PC-9 (cell line): ENCODE data around the gene SLC38A7. TPM values are rescaled to one million over a fixed set of nuclear protein-coding genes. Genes with fewer than 3 reads are reported as not detected.

Experiments
- BruUV-seq: library from RNA; stranded (reverse); fragments of 400-500 nt; replicated peaks from 2 replicates; lab custom pipeline; 2021; lab: Mats Ljungman, UMichigan
- CTCF ChIA-PET: fragments of 300-600 bp; sonication (Branson Sonifier 250); formaldehyde crosslinking; loops from one replicate; lab custom pipeline; 2022; ENCODE audit warnings: antibody characterized with exemption; lab: Charles Lee
- POLR2A ChIA-PET: fragments of 300-600 bp; sonication (Branson Sonifier 250); formaldehyde crosslinking; loops from one replicate; lab custom pipeline; 2022; ENCODE audit warnings: antibody characterized with exemption; ENCODE audit not compliant: unreplicated experiment; lab: Charles Lee
- DNase-seq, 2 experiments: peaks; one replicate each; pipeline versions ENCODE4 v3.0.0 to v3.0.0-alpha.2; 2015 to 2022; ENCODE audit warnings: mixed read lengths in 1 of 2
- H2AFZ ChIP-seq: fragments of 200-600 bp; sonication (generic); 2 replicates; pipeline ENCODE4 v1.8.1; 2017; ENCODE audit warnings: antibody characterized with exemption
- H3F3A ChIP-seq: fragments of 200-600 bp; sonication (generic); 2 replicates; pipeline ENCODE4 v1.8.1; 2017; ENCODE audit warnings: antibody characterized with exemption, mild to moderate bottlenecking, low read depth; ENCODE audit not compliant: insufficient read depth
- H3K27ac ChIP-seq: fragments of 200-600 bp; sonication (generic); 2 replicates; pipeline ENCODE4 v1.6.1; 2016; ENCODE audit warnings: mixed run types
- H3K27me3 ChIP-seq: fragments of 200-600 bp; sonication (generic); 2 replicates; pipeline ENCODE4 v1.6.1; 2016; ENCODE audit warnings: low read depth, mixed run types; ENCODE audit not compliant: insufficient read depth
- H3K36me3 ChIP-seq: fragments of 200-600 bp; sonication (generic); 2 replicates; pipeline ENCODE4 v1.6.1; 2016; ENCODE audit warnings: low read depth, mixed run types
- H3K4me1 ChIP-seq: fragments of 200-600 bp; sonication (generic); replicated peaks from 2 replicates; pipeline ENCODE4 v1.6.1; 2016; ENCODE audit warnings: mixed run types; ENCODE audit not compliant: insufficient read depth
- H3K4me2 ChIP-seq: fragments of 200-600 bp; sonication (generic); 2 replicates; pipeline ENCODE4 v1.6.1; 2017; ENCODE audit warnings: mixed run types
- H3K4me3 ChIP-seq: fragments of 200-600 bp; sonication (generic); 2 replicates; pipeline ENCODE4 v1.6.1; 2016; ENCODE audit warnings: mixed run types
- H3K79me2 ChIP-seq: fragments of 200-600 bp; sonication (generic); 2 replicates; pipeline ENCODE4 v1.6.1; 2017; ENCODE audit warnings: low read depth, mixed run types
- H3K9me2 ChIP-seq: fragments of 200-600 bp; sonication (generic); 2 replicates; pipeline ENCODE4 v1.8.1; 2017; ENCODE audit warnings: mild to moderate bottlenecking; ENCODE audit not compliant: insufficient read depth
- H3K9me3 ChIP-seq: fragments of 200-600 bp; sonication (generic); 2 replicates; pipeline ENCODE4 v1.8.1; 2016; ENCODE audit warnings: low read depth; ENCODE audit not compliant: insufficient read depth
- H4K20me1 ChIP-seq: fragments of 200-600 bp; sonication (generic); 2 replicates; pipeline ENCODE4 v1.8.1; 2017; ENCODE audit not compliant: insufficient read depth
- EZH2 ChIP-seq: fragments of 200-600 bp; sonication (generic); IDR thresholded peaks from 2 replicates; pipeline ENCODE4 v1.8.0; 2017; ENCODE audit warnings: antibody characterized with exemption, low read depth
- intact Hi-C: fragments of 100-400 bp; cut with micrococcal nuclease; formaldehyde crosslinking; loops from one replicate; pipeline ENCODE4 v1.10.0; 2022; ENCODE audit not compliant: unreplicated experiment
- total RNA-seq: library from RNA; stranded (reverse); gene quantifications from 2 replicates; pipeline ENCODE4 v1.2.3, GENCODE V29; 2021
- TF ChIP-seq, protein P1 (sequence below): fragments of 200-600 bp; sonication (generic); conservative IDR thresholded peaks from 2 replicates; pipeline ENCODE4 v1.6.1; 2017; ENCODE audit warnings: mixed run types, antibody characterized with exemption, mild to moderate bottlenecking, moderate library complexity

Gene SLC38A7
- total RNA-seq, 1 experiment from 2014 or later = 18.6 TPM

- H3K9me2 ChIP-seq = no peaks in the 10 kb centered on the region
- peaks cover 62% of the 10 kb centered on the region for H3K79me2 ChIP-seq
- no peak overlapping the region for H3K4me3 ChIP-seq
- no peaks in the 10 kb centered on the region for H3F3A ChIP-seq
- H3K36me3 ChIP-seq = peaks cover 6% of the 10 kb centered on the region
- ChIA-PET POLR2A (no interaction called here), CTCF (no interaction called here)
- H2AFZ ChIP-seq = no peak overlapping the region
- H3K4me2 ChIP-seq = no peak overlapping the region
- no peaks in the 10 kb centered on the region for H3K9me3 ChIP-seq
- no peak for TF ChIP-seq EZH2
- TF ChIP-seq, protein P1, sequence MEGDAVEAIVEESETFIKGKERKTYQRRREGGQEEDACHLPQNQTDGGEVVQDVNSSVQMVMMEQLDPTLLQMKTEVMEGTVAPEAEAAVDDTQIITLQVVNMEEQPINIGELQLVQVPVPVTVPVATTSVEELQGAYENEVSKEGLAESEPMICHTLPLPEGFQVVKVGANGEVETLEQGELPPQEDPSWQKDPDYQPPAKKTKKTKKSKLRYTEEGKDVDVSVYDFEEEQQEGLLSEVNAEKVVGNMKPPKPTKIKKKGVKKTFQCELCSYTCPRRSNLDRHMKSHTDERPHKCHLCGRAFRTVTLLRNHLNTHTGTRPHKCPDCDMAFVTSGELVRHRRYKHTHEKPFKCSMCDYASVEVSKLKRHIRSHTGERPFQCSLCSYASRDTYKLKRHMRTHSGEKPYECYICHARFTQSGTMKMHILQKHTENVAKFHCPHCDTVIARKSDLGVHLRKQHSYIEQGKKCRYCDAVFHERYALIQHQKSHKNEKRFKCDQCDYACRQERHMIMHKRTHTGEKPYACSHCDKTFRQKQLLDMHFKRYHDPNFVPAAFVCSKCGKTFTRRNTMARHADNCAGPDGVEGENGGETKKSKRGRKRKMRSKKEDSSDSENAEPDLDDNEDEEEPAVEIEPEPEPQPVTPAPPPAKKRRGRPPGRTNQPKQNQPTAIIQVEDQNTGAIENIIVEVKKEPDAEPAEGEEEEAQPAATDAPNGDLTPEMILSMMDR = no peak
- no peak for DNase-seq
- BruUV-seq = no TSS peak
- H3K4me1 ChIP-seq = peaks cover 18% of the 10 kb centered on the region
- H4K20me1 ChIP-seq = peaks cover 58% of the 10 kb centered on the region
- no peaks in the 10 kb centered on the region for H3K27me3 ChIP-seq
- no peak overlapping the region for H3K27ac ChIP-seq
- intact Hi-C loops = loop anchor here (5.0 kb wide), 1 partner anchor 146 kb away; no protein-coding TSS in a partner anchor
These were observed 43.4 kb upstream of the SLC38A7 start for GRCh38 chr16:58727796-58728568.

GRCh38 chr16:58727028-58727781 lies 42.6 kb upstream of the SLC38A7 start:
- Histone ChIP-seq H3K27me3 (no peaks in the 10 kb centered on the region), H3K4me2 (no peak overlapping the region), H3K9me3 (no peaks in the 10 kb centered on the region), H2AFZ (no peak overlapping the region), H3K4me3 (no peak overlapping the region), H3K27ac (no peak overlapping the region), H3K9me2 (no peaks in the 10 kb centered on the region), H3K79me2 (peaks cover 54% of the 10 kb centered on the region), H3F3A (no peaks in the 10 kb centered on the region), H3K4me1 (peaks cover 10% of the 10 kb centered on the region), H3K36me3 (peaks cover 7% of the 10 kb centered on the region), H4K20me1 (peaks cover 52% of the 10 kb centered on the region)
- TF ChIP-seq EZH2 = no peak
- TF ChIP-seq, protein P1 = no peak
- no TSS peak for BruUV-seq
- POLR2A ChIA-PET = no interaction called here
- CTCF ChIA-PET = interaction anchor here (0.6 kb wide), 1 partner anchor 119 kb away, joined by 3 read pairs; no protein-coding TSS in a partner anchor
- intact Hi-C loops = loop anchor here (5.0 kb wide), 1 partner anchor 145 kb away; no protein-coding TSS in a partner anchor
- no peak for DNase-seq

GRCh38 chr16:58723109-58723508 lies 38.5 kb upstream of the SLC38A7 start:
- H4K20me1 ChIP-seq = peaks cover 21% of the 10 kb centered on the region
- no peak for DNase-seq
- no peaks in the 10 kb centered on the region for H3K9me3 ChIP-seq
- no peak overlapping the region for H3K27ac ChIP-seq
- no peak overlapping the region for H3K4me2 ChIP-seq
- H3K4me1 ChIP-seq = no peaks in the 10 kb centered on the region
- CTCF ChIA-PET = no interaction called here
- no peak overlapping the region for H3K4me3 ChIP-seq
- TF ChIP-seq EZH2 = no peak
- TF ChIP-seq, protein P1 = no peak
- intact Hi-C loops = no loop called here
- H3K9me2 ChIP-seq = no peaks in the 10 kb centered on the region
- H3K79me2 ChIP-seq = peaks cover 15% of the 10 kb centered on the region
- POLR2A ChIA-PET = no interaction called here
- no peak overlapping the region for H2AFZ ChIP-seq
- H3K27me3 ChIP-seq = no peaks in the 10 kb centered on the region
- H3F3A ChIP-seq = no peaks in the 10 kb centered on the region
- H3K36me3 ChIP-seq = peaks cover 27% of the 10 kb centered on the region
- BruUV-seq = no TSS peak
